Fibroblast of lung (primary cell): ENCODE data around the gene RAB8A. TPM values are rescaled to one million over a fixed set of nuclear protein-coding genes. Genes with fewer than 3 reads are reported as not detected.

Experiments
- DNase-seq, 2 donors: peaks; one replicate each; pipeline versions ENCODE4 v3.0.0 to v3.0.0-alpha.2; 2010; ENCODE audit warnings: low read depth in 2 of 2
- H2AFZ ChIP-seq: 2 replicates; pipeline ENCODE4 v1.5.1; 2012; ENCODE audit warnings: low read length, control low read depth, inconsistent platforms
- H3K27ac ChIP-seq: 2 replicates; pipeline ENCODE4 v1.5.1; 2011; ENCODE audit warnings: low read length, control low read depth; ENCODE audit not compliant: insufficient read depth
- H3K27me3 ChIP-seq: 2 replicates; pipeline ENCODE4 v1.5.1; 2011; ENCODE audit warnings: mild to moderate bottlenecking, low read length; ENCODE audit not compliant: control insufficient read depth, insufficient read depth
- H3K36me3 ChIP-seq: 2 replicates; pipeline ENCODE4 v1.5.1; 2011; ENCODE audit warnings: low read length; ENCODE audit not compliant: control insufficient read depth, insufficient read depth
- H3K4me1 ChIP-seq: 2 replicates; pipeline ENCODE4 v1.5.1; 2011; ENCODE audit warnings: low read length; ENCODE audit not compliant: control insufficient read depth, insufficient read depth; ENCODE audit errors: extremely low read depth
- H3K4me2 ChIP-seq: 2 replicates; pipeline ENCODE4 v1.5.1; 2011; ENCODE audit warnings: low read length, control low read depth; ENCODE audit not compliant: insufficient read depth; ENCODE audit errors: extremely low read depth
- H3K4me3 ChIP-seq, 4 experiments: fragments of 200-600 bp in 1 of 4; sonication (generic) in 1 of 4; replicated peaks in 1 of 4; 2 replicates each; pipeline ENCODE4 v1.5.1; 2011 to 2016; ENCODE audit warnings: low read length in 4 of 4, low read depth in 3 of 4, mild to moderate bottlenecking in 3 of 4, control low read depth in 2 of 4, inconsistent platforms in 1 of 4, mixed read lengths in 1 of 4; ENCODE audit not compliant: insufficient read depth in 1 of 4; ENCODE audit errors: control extremely low read depth in 1 of 4
- H3K79me2 ChIP-seq: 2 replicates; pipeline ENCODE4 v1.5.1; 2012; ENCODE audit warnings: mild to moderate bottlenecking, low read length, inconsistent platforms; ENCODE audit not compliant: control insufficient read depth, insufficient read depth
- H3K9ac ChIP-seq: 2 replicates; pipeline ENCODE4 v1.5.1; 2011; ENCODE audit warnings: mild to moderate bottlenecking, low read length, control low read depth; ENCODE audit not compliant: insufficient read depth
- H3K9me3 ChIP-seq: 2 replicates; pipeline ENCODE4 v1.5.1; 2012; ENCODE audit warnings: low read depth, low read length; ENCODE audit not compliant: control insufficient read depth, insufficient read depth
- H4K20me1 ChIP-seq: 2 replicates; pipeline ENCODE4 v1.5.1; 2011; ENCODE audit warnings: low read length; ENCODE audit not compliant: control insufficient read depth, insufficient read depth; ENCODE audit errors: extremely low read depth
- CTCF ChIP-seq, 2 donors: IDR thresholded peaks in 1 of 2; conservative IDR thresholded peaks in 1 of 2; 1 replicate in 1 of 2; 2 replicates in 1 of 2; pipeline ENCODE4 v1.5.1; 2011 to 2012; ENCODE audit warnings: low read length in 2 of 2, control low read depth in 1 of 2, inconsistent platforms in 1 of 2, low read depth in 1 of 2, mild to moderate bottlenecking in 1 of 2
- EZH2 ChIP-seq: IDR thresholded peaks from 2 replicates; pipeline ENCODE4 v1.5.1; 2012; ENCODE audit warnings: low read length, control low read depth, mild to moderate bottlenecking; ENCODE audit errors: missing control alignments
- polyA plus RNA-seq, 2 donors: library from polyadenylated mRNA; depleted of rRNA in 1 of 2; stranded (reverse) in 1 of 2; unstranded in 1 of 2; fragments of >200 nt; gene quantifications; 2 replicates each; pipeline ENCODE4 v1.2.1, GENCODE V29; 2011 to 2012; ENCODE audit warnings: missing spikeins in 1 of 2
- total RNA-seq: library from RNA; depleted of rRNA; stranded (reverse); fragments of >200 nt; gene quantifications from 2 replicates; pipeline ENCODE4 v1.2.1, GENCODE V29; 2014

The RAB8A gene
- total and polyA plus RNA-seq, 2 donors (not counting 1 experiment from before 2014, with no cell fraction given) = 77.6 to 104 TPM

DNA sequence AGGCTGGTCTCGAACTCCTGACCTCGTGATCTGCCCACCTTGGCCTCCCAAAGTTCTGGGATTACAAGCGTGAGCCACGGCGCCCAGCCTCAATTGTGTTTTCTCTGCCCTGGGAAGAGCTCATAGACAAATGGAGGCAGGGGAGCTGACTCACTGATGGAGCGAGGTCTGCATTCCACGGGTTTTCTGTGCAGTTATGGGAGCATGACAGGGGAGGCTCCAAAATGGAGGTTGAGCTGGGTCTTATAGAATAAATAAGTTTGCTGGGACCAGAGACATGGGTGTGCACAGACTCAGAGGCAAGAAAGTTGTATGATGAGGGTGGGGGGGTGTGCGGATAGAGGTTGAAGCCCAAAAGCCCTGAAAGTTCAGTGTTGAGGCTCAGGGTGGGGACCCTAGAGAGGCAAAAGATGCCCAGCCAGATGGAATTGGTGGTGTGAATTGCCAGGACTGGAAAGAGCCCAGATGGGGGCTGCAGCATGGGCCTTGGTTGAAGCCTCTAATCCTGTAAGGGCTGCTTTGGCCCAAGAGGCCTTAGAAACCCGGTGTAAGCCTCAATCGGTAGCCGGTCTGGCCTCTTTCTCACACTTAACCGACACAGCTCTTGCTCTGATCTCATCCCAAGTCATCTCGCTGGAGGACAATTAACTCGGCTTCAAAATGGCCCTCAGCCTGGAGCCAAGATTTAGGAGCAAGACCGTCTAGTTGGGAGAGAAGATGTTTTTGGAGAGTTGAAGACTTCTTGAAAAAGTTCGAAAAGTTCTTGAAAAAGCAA is 33.5 kb upstream of the RAB8A start:
- peak; percentile 52 to 69 for DNase-seq
- H4K20me1 ChIP-seq = peaks cover 2% of the 10 kb centered on the region
- TF ChIP-seq EZH2 = no peak
- TF ChIP-seq CTCF (conservative IDR thresholded peaks at IDR 0.05 in 1 of 2, IDR thresholded peaks at IDR 0.05 in 1 of 2; ENCODE audit: low read depth in 1 of 2, low read length in 2 of 2) = no peak

DNA sequence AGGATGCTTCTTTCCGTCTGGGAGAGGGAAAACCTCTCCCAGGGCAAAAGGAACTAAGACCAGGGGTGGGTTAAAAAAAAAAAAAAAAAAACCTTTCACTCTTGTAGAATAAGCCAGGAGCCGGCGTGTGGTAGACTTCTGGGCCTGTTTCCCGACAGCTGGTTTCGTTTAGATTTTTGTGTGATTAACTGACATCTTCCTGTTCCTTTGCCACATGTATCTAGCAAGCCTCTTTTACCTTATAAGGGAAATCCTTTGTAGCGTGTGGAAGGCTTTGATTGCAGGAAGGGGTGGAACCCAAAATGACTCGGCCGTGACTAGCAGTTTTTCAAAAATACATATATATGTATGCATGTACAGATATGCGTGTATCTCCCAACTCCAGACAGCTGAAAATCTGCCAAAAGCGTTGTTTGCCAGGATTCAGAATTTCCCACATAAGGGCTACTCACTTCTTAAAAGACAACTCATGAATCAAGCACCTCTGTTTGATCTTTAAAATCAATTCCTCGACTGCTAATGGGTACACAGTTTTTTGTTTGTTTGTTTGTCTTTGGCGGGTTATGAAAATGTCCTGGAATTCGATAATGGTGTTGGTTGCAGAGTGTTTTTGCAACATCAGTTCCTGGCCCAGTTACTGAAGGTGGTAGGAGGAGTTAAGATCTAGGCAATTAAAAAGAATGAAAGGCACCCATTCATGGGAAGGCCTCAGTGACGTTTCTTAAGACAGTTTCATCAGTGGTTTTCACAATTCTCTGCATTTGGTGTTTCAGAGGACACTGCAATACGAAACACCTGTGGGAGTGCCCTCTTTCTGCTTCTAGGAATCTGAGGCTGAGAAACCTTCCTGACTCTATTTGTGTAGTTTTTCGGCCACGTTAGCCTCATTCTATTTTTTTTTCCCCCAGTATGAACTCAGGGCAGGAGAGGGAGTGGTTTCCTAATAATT is 32.7 kb upstream of the RAB8A start:
- Histone ChIP-seq H3K9ac (peak overlapping the region; percentile 96), H3K79me2 (peaks cover 79% of the 10 kb centered on the region), H3K4me2 (peak overlapping the region; percentile 92), H2AFZ (no peak overlapping the region), H3K27me3 (no peaks in the 10 kb centered on the region), H3K4me1 (peaks cover 20% of the 10 kb centered on the region), H3K4me3 (peak overlapping the region; percentile 70 to 98 (median 94)), H4K20me1 (peaks cover 2% of the 10 kb centered on the region), H3K27ac (peak overlapping the region; percentile 98), H3K36me3 (peaks cover 28% of the 10 kb centered on the region), H3K9me3 (no peaks in the 10 kb centered on the region)
- peak; percentile 98 to 99 for DNase-seq
- TF ChIP-seq EZH2 = no peak
- TF ChIP-seq CTCF (conservative IDR thresholded peaks at IDR 0.05 in 1 of 2, IDR thresholded peaks at IDR 0.05 in 1 of 2; ENCODE audit: low read depth in 1 of 2, low read length in 2 of 2) = no peak

More for the DNA sequence above, 33.5 kb upstream of the RAB8A start:
- no peak overlapping the region for H2AFZ ChIP-seq
- H3K27me3 ChIP-seq = no peaks in the 10 kb centered on the region
- peak overlapping the region; percentile 70 to 98 (median 94) for H3K4me3 ChIP-seq
- H3K4me2 ChIP-seq = peak overlapping the region; percentile 89
- H3K9me3 ChIP-seq = no peaks in the 10 kb centered on the region
- H3K27ac ChIP-seq = peak overlapping the region; percentile 98
- peak overlapping the region; percentile 96 for H3K9ac ChIP-seq
- H3K4me1 ChIP-seq = peaks cover 15% of the 10 kb centered on the region
- peaks cover 70% of the 10 kb centered on the region for H3K79me2 ChIP-seq
- H3K36me3 ChIP-seq = peaks cover 24% of the 10 kb centered on the region
